Measurements from ENCODE around the gene ANKMY1. TPM values are rescaled to one million over a fixed set of nuclear protein-coding genes. Genes with fewer than 3 reads are reported as not detected.

Gene ANKMY1
- total RNA-seq, 2 experiments from 2014 or later: 25.7 to 26.2 TPM

GRCh38 chr2:240433973-240434727, 123.6 kb downstream of the ANKMY1 start:
- H3K9me3 Mint-ChIP-seq: no peaks in the 10 kb centered on the region
- H3K4me3 Mint-ChIP-seq: peak overlapping the region; percentile 93
- DNase-seq: peak in 1 of 14 experiments; percentile 6
- peaks cover 4% of the 10 kb centered on the region for H3K36me3 Mint-ChIP-seq (ENCODE audit: low read depth)
- Histone ChIP-seq H3K4me1 (ENCODE audit: insufficient read depth, low read length) (peaks cover 25% of the 10 kb centered on the region), H3K27me3 (ENCODE audit: control insufficient read depth in 1 of 2, insufficient read depth in 2 of 2, low read length in 2 of 2) (peaks cover 22 to 29% of the 10 kb centered on the region in 2 experiments), H3K4me3 (ENCODE audit: low read length) (peak overlapping the region; percentile 51), H3K36me3 (ENCODE audit: insufficient read depth, low read length) (no peaks in the 10 kb centered on the region), H3K27ac (ENCODE audit: low read depth in 1 of 2, low read length in 2 of 2) (no peak overlapping the region), H3K9me3 (ENCODE audit: control insufficient read depth in 1 of 2, insufficient read depth in 1 of 2, low read length in 2 of 2) (peaks cover 0 to 14% of the 10 kb centered on the region in 2 experiments)
- peak overlapping the region; percentile 61 for H3K27ac Mint-ChIP-seq
- CTCF ChIA-PET: no interaction called here
- peaks cover 4% of the 10 kb centered on the region for H3K4me1 Mint-ChIP-seq (ENCODE audit: low read depth)
- POLR2A ChIA-PET: no interaction called here
- no peak for TF ChIP-seq CTCF (IDR thresholded peaks at IDR 0.05)
- intact Hi-C loops (cut with DNase I, micrococcal nuclease): loop anchor here in 1 of 2 experiments (2.0 to 10.0 kb wide), 3 partner anchors 369 to 409 kb away; partner anchors contain the start of gene NDUFA10
- peaks cover 22% of the 10 kb centered on the region for H3K27me3 Mint-ChIP-seq
- ATAC-seq (ENCODE audit: poor library complexity): no peak

- DNase-seq (peak in 3 of 14 experiments; percentile 2 to 31 (median 22)), ATAC-seq (ENCODE audit: poor library complexity) (no peak)
- H3K27me3 ChIP-seq (ENCODE audit: control insufficient read depth in 1 of 2, insufficient read depth in 2 of 2, low read length in 2 of 2): peaks cover 21 to 32% of the 10 kb centered on the region in 2 experiments
- TF ChIP-seq CTCF (IDR thresholded peaks at IDR 0.05): no peak
- CTCF ChIA-PET: no interaction called here
- H3K36me3 ChIP-seq (ENCODE audit: insufficient read depth, low read length): no peaks in the 10 kb centered on the region
- H3K4me1 Mint-ChIP-seq (ENCODE audit: low read depth): peaks cover 4% of the 10 kb centered on the region
- H3K36me3 Mint-ChIP-seq (ENCODE audit: low read depth): peaks cover 4% of the 10 kb centered on the region
- H3K4me3 ChIP-seq (ENCODE audit: low read length): no peak overlapping the region
- H3K27ac ChIP-seq (ENCODE audit: low read depth in 1 of 2, low read length in 2 of 2): no peak overlapping the region
- peak overlapping the region; percentile 93 for H3K4me3 Mint-ChIP-seq
- H3K9me3 Mint-ChIP-seq: no peaks in the 10 kb centered on the region
- POLR2A ChIA-PET: no interaction called here
- H3K27ac Mint-ChIP-seq: no peak overlapping the region
- peaks cover 21% of the 10 kb centered on the region for H3K4me1 ChIP-seq (ENCODE audit: insufficient read depth, low read length)
- intact Hi-C loops (cut with DNase I, micrococcal nuclease): loop anchor here in 1 of 2 experiments (10.0 kb wide), 2 partner anchors 368 to 408 kb away; partner anchors contain the start of gene NDUFA10
- peaks cover 18% of the 10 kb centered on the region for H3K27me3 Mint-ChIP-seq
- H3K9me3 ChIP-seq (ENCODE audit: control insufficient read depth in 1 of 2, insufficient read depth in 1 of 2, low read length in 2 of 2): peaks cover 0 to 15% of the 10 kb centered on the region in 2 experiments
These were observed 124.7 kb downstream of the ANKMY1 start for GRCh38 chr2:240432820-240433801.

- H3K4me1 Mint-ChIP-seq (ENCODE audit: low read depth): peaks cover 4% of the 10 kb centered on the region
- peaks cover 0 to 13% of the 10 kb centered on the region in 2 experiments for H3K9me3 ChIP-seq (ENCODE audit: control insufficient read depth in 1 of 2, insufficient read depth in 1 of 2, low read length in 2 of 2)
- no peak overlapping the region for H3K27ac Mint-ChIP-seq
- no peak overlapping the region for H3K4me3 ChIP-seq (ENCODE audit: low read length)
- peaks cover 11% of the 10 kb centered on the region for H3K27me3 Mint-ChIP-seq
- peaks cover 4% of the 10 kb centered on the region for H3K36me3 Mint-ChIP-seq (ENCODE audit: low read depth)
- POLR2A ChIA-PET: no interaction called here
- no peak for ATAC-seq (ENCODE audit: poor library complexity)
- H3K36me3 ChIP-seq (ENCODE audit: insufficient read depth, low read length): no peaks in the 10 kb centered on the region
- H3K4me3 Mint-ChIP-seq: no peak overlapping the region
- peaks cover 15 to 27% of the 10 kb centered on the region in 2 experiments for H3K27me3 ChIP-seq (ENCODE audit: control insufficient read depth in 1 of 2, insufficient read depth in 2 of 2, low read length in 2 of 2)
- no peaks in the 10 kb centered on the region for H3K9me3 Mint-ChIP-seq
- H3K4me1 ChIP-seq (ENCODE audit: insufficient read depth, low read length): peaks cover 18% of the 10 kb centered on the region
- CTCF ChIA-PET: no interaction called here
- peak in 2 of 14 experiments; percentile 3 to 6 for DNase-seq
- TF ChIP-seq CTCF (IDR thresholded peaks at IDR 0.05): no peak
- intact Hi-C loops (cut with DNase I, micrococcal nuclease): loop anchor here in 1 of 2 experiments (10.0 kb wide), 2 partner anchors 368 to 408 kb away; partner anchors contain the start of gene NDUFA10
- H3K27ac ChIP-seq (ENCODE audit: low read depth in 1 of 2, low read length in 2 of 2): no peak overlapping the region
These were observed 125.4 kb downstream of the ANKMY1 start for GRCh38 chr2:240432430-240432819.
